HG03139 (cell line): ENCODE measurements around the gene PARD3B.
"Not testable (repeated sequence)": the region's sequence is repeated elsewhere in the genome, so short reads cannot be mapped to it uniquely, and the experiment has no call there.

Experiments
- ATAC-seq: cut with Tn5 transposase; IDR thresholded peaks from one replicate; pipeline ENCODE4 v1.9.1; 2021; ENCODE audit not compliant: unreplicated experiment

Gene PARD3B

GRCh38 chr2:205218056-205218455, 672.8 kb downstream of the PARD3B start:
- no peak for ATAC-seq

- not testable (repeated sequence) for ATAC-seq
Measured at GRCh38 chr2:205218816-205219215, 673.5 kb downstream of the PARD3B start.

GRCh38 chr2:205220559-205220958, 675.3 kb downstream of the PARD3B start:
- ATAC-seq: no peak

GRCh38 chr2:205232086-205232485, 686.8 kb downstream of the PARD3B start:
- ATAC-seq: no peak

- no peak for ATAC-seq
Measured at GRCh38 chr2:205235434-205235833, 690.2 kb downstream of the PARD3B start.

- ATAC-seq: no peak
Measured at GRCh38 chr2:205237524-205237923, 692.2 kb downstream of the PARD3B start.

GRCh38 chr2:205245001-205245400, 699.7 kb downstream of the PARD3B start:
- no peak for ATAC-seq

GRCh38 chr2:205245652-205246051, 700.4 kb downstream of the PARD3B start:
- ATAC-seq: no peak

- no peak for ATAC-seq
Measured at GRCh38 chr2:205259121-205259520, 713.8 kb downstream of the PARD3B start.

GRCh38 chr2:205261516-205262020, 716.3 kb downstream of the PARD3B start:
- ATAC-seq: no peak

- no peak for ATAC-seq
Measured at GRCh38 chr2:205267323-205267722, 722.0 kb downstream of the PARD3B start.

- ATAC-seq: no peak
Measured at GRCh38 chr2:205270689-205271088, 725.4 kb downstream of the PARD3B start.

- ATAC-seq: no peak
Measured at GRCh38 chr2:205273148-205273547, 727.9 kb downstream of the PARD3B start.

GRCh38 chr2:205273627-205274026, 728.4 kb downstream of the PARD3B start:
- ATAC-seq: no peak

GRCh38 chr2:205274801-205275200, 729.5 kb downstream of the PARD3B start:
- ATAC-seq: no peak

- ATAC-seq: no peak
Measured at GRCh38 chr2:205276116-205276777, 731.0 kb downstream of the PARD3B start.

- no peak for ATAC-seq
Measured at GRCh38 chr2:205280596-205281236, 735.4 kb downstream of the PARD3B start.

GRCh38 chr2:205283736-205284270, 738.5 kb downstream of the PARD3B start:
- ATAC-seq: no peak

- ATAC-seq: no peak
Measured at GRCh38 chr2:205284334-205284733, 739.1 kb downstream of the PARD3B start.

- ATAC-seq: no peak
Measured at GRCh38 chr2:205287316-205287715, 742.0 kb downstream of the PARD3B start.

- no peak for ATAC-seq
Measured at GRCh38 chr2:205288686-205289085, 743.4 kb downstream of the PARD3B start.

GRCh38 chr2:205290299-205290698, 745.0 kb downstream of the PARD3B start:
- ATAC-seq: no peak
